ENCODE data around the gene CEP20. TPM values are rescaled to one million over a fixed set of nuclear protein-coding genes. Genes with fewer than 3 reads are reported as not detected.

The CEP20 gene
- total and polyA plus RNA-seq, 2 of the 8 experiments (the other 6 are each of a cell fraction or from before 2014, with no cell fraction given), result 16.2 to 49.0 TPM

GRCh38 chr16:15919331-15919730 lies 30.9 kb upstream of the CEP20 start:
- H4K8ac ChIP-seq (ENCODE audit: extremely low read depth, insufficient read depth, low read length), result no peak overlapping the region
- 97% methylated on average over 6 of the region's 6 CpGs; no CpG with 5 or more reads in 1 of the 2 experiments for whole genome bisulfite sequencing, 2 experiments (ENCODE audit: extremely low coverage in 1 of 2, insufficient coverage in 1 of 2, insufficient read length in 1 of 2, insufficient replicate concordance in 2 of 2, low coverage in 1 of 2, low lambda C conversion rate in 2 of 2, missing lambda C conversion rate in 1 of 2)
- H3K23ac ChIP-seq (ENCODE audit: insufficient read length), result no peak overlapping the region
- H3K18ac ChIP-seq (ENCODE audit: extremely low read depth, low read length), result no peak overlapping the region
- H4K20me1 ChIP-seq (replicated peaks in 1 of 2; ENCODE audit: control insufficient read depth in 1 of 2, insufficient read depth in 2 of 2, low read length in 2 of 2), result no peaks in the 10 kb centered on the region
- H3K4ac ChIP-seq (replicated peaks; ENCODE audit: insufficient read length, low read depth, low read length), result no peak overlapping the region
- H2BK12ac ChIP-seq (ENCODE audit: low read depth, low read length), result no peak overlapping the region
- no peak overlapping the region for H2BK5ac ChIP-seq (ENCODE audit: low read depth, low read length)
- H3K36me3 ChIP-seq (ENCODE audit: control insufficient read depth in 2 of 4, insufficient read depth in 4 of 4, low read length in 3 of 4), result no peaks in the 10 kb centered on the region
- H3K4me2 ChIP-seq (ENCODE audit: insufficient read depth in 1 of 2, low read depth in 2 of 2, low read length in 2 of 2), result no peak overlapping the region
- H3K27me3 ChIP-seq (replicated peaks in 1 of 4; ENCODE audit: control insufficient read depth in 3 of 4, extremely low read depth in 1 of 4, insufficient read depth in 3 of 4, low read length in 3 of 4), result no peaks in the 10 kb centered on the region
- no peak overlapping the region for H3K14ac ChIP-seq (ENCODE audit: insufficient read length)
- no peak overlapping the region for H2BK120ac ChIP-seq (replicated peaks; ENCODE audit: low read depth, low read length)
- FAIRE-seq (no peak), DNase-seq (ENCODE audit: low read depth in 1 of 2, low spot score in 2 of 2) (no peak)
- ChIA-PET CTCF (ENCODE audit: partially characterized antibody) (interaction anchor here (0.7 kb wide), 1 partner anchor 42 kb away, joined by 3 read pairs; no protein-coding TSS in a partner anchor), POLR2A (ENCODE audit: partially characterized antibody) (no interaction called here)
- no peak overlapping the region for H3K27ac ChIP-seq (ENCODE audit: low read depth, low read length)
- no peak overlapping the region for H3K4me3 ChIP-seq (ENCODE audit: extremely low read depth in 1 of 4, insufficient read depth in 2 of 4, low read depth in 3 of 4, low read length in 4 of 4)
- H3K56ac ChIP-seq (replicated peaks; ENCODE audit: insufficient read length, low read depth, low read length), result no peak overlapping the region
- H4K91ac ChIP-seq (replicated peaks; ENCODE audit: insufficient read length, low read length), result no peak overlapping the region
- H2AFZ ChIP-seq (ENCODE audit: low read length), result no peak overlapping the region
- H2BK15ac ChIP-seq (ENCODE audit: low read length), result no peak overlapping the region
- H3K23me2 ChIP-seq (ENCODE audit: low read depth, low read length), result no peaks in the 10 kb centered on the region
- no peak overlapping the region for H2AK5ac ChIP-seq (ENCODE audit: low read depth, low read length)
- no peak overlapping the region for H3K9ac ChIP-seq (replicated peaks in 1 of 4; ENCODE audit: extremely low read depth in 1 of 4, low read depth in 3 of 4, low read length in 3 of 4)
- H3K79me2 ChIP-seq (ENCODE audit: control insufficient read depth in 1 of 2, insufficient read depth in 2 of 2, low read length in 2 of 2), result no peaks in the 10 kb centered on the region
- H3K79me1 ChIP-seq (ENCODE audit: low read depth, low read length), result no peaks in the 10 kb centered on the region
- no peak overlapping the region for H4K5ac ChIP-seq (ENCODE audit: insufficient read length, low read depth, low read length)
- no peak overlapping the region for H2BK20ac ChIP-seq (ENCODE audit: low read length)
- no peaks in the 10 kb centered on the region for H3K9me3 ChIP-seq (ENCODE audit: insufficient read depth in 2 of 2, low read depth in 1 of 2, low read length in 1 of 2)
- H3K4me1 ChIP-seq (replicated peaks in 1 of 4; ENCODE audit: control insufficient read depth in 3 of 4, insufficient read depth in 4 of 4, low read length in 3 of 4), result no peaks in the 10 kb centered on the region; a peak in 2 of 7 replicates
- TF ChIP-seq GTF2F1 (IDR thresholded peaks at IDR 0.05; ENCODE audit: borderline replicate concordance, low read depth, low read length) (no peak), ASH2L (IDR thresholded peaks at IDR 0.05; ENCODE audit: low read length) (no peak), SIRT6 (IDR thresholded peaks at IDR 0.05; ENCODE audit: low read length) (no peak), SP4 (IDR thresholded peaks at IDR 0.05; ENCODE audit: low read length) (no peak), YY1 (IDR thresholded peaks at IDR 0.05; ENCODE audit: low read depth, low read length) (no peak), RAD21 (IDR thresholded peaks at IDR 0.05 in 1 of 2, conservative IDR thresholded peaks at IDR 0.05 in 1 of 2; ENCODE audit: low read depth in 2 of 2, low read length in 2 of 2) (no peak), CBX8 (IDR thresholded peaks at IDR 0.05; ENCODE audit: borderline replicate concordance, low read depth, low read length) (no peak), ZNF274 (IDR thresholded peaks at IDR 0.05; ENCODE audit: borderline replicate concordance, extremely low read depth, low read length) (no peak), MAX (IDR thresholded peaks at IDR 0.05) (no peak), SP1 (IDR thresholded peaks at IDR 0.05; ENCODE audit: low read depth, low read length) (no peak), KDM1A (IDR thresholded peaks at IDR 0.05; ENCODE audit: borderline replicate concordance, low read length) (no peak), KDM4A (IDR thresholded peaks at IDR 0.05; ENCODE audit: low read depth, low read length, severe bottlenecking) (no peak), RBBP5 (IDR thresholded peaks at IDR 0.05; ENCODE audit: borderline replicate concordance, low read depth, low read length) (no peak), CBX5 (IDR thresholded peaks at IDR 0.05; ENCODE audit: low read depth, low read length) (no peak), BCL11A (IDR thresholded peaks at IDR 0.05; ENCODE audit: low read depth in 2 of 2, low read length in 2 of 2) (no peak)
